Measurements from ENCODE around the gene PPME1.
A peak's percentile ranks its signal among the peaks of the same experiment; 100 is the strongest.

Gene PPME1, protein sequence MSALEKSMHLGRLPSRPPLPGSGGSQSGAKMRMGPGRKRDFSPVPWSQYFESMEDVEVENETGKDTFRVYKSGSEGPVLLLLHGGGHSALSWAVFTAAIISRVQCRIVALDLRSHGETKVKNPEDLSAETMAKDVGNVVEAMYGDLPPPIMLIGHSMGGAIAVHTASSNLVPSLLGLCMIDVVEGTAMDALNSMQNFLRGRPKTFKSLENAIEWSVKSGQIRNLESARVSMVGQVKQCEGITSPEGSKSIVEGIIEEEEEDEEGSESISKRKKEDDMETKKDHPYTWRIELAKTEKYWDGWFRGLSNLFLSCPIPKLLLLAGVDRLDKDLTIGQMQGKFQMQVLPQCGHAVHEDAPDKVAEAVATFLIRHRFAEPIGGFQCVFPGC

DNA sequence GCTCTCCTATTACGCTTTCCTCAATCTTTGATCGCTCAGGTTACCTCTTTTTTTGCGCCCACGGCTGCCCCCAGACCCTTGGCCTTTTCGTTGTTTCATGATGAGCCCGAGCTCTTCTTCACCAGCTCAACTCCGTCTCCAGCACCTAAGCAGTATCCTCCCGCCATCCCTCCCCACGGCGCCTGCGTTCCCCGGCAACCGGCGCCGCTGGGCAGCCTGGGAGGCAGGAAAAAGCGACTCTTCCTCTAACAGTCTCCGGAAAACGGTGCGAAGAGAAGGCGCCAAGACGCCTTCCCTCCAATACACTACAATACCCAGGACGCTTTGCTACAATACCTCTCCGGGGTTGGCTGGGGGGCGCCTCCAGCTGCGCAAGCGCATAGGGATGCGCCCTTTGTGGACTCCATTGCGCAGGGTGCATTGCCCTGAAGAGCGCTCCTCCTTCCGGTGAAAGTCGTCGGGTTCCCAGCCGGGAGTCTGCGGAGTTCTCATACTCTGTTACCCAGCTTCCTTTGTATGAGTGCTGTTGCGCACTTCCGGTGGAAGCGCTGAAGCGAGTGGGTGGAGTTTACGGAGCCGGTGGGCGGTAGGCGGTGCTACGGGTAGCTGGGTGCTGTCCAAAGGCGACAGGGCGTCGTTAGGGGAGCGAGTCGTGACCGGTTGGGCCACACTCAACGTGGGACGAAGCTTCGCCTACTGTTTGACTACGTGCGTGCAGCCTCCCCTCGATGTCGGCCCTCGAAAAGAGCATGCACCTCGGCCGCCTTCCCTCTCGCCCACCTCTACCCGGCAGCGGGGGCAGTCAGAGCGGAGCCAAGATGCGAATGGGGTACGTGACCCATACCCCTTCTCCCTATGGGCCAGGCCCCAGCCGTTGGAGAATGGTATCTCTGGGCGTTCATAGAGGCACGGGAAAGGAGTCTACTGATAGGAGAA is at the start of gene PPME1, which contains the start of gene C2CD3:
Gene PPME1 (plus strand): TSS at position 596 of the 936 bp plus-strand sequence. CDS start 133 bp downstream, at position 729.
Gene C2CD3 (minus strand): TSS at position 309 of the 936 bp plus-strand sequence. CDS start 210 bp downstream, at position 99.
- H3K27ac ChIP-seq (ENCODE audit: extremely low read depth, low read depth, low read length) = peak within 1 kb of the TSS; percentile 63
- CTCF ChIA-PET = interaction anchor here (0.6 to 1.0 kb wide), 4 partner anchors 36 to 706 kb away, joined by 3 to 4 read pairs (median 4); no protein-coding TSS in a partner anchor
- no peaks in the 10 kb centered on the region for H3K4me1 ChIP-seq (ENCODE audit: control insufficient read depth, insufficient read depth, low read length)
- H3K4me3 ChIP-seq (ENCODE audit: low read depth, low read length) = peak within 1 kb of the TSS; percentile 97
- peaks cover 0 to 24% of the 10 kb centered on the region in 2 experiments; a peak in 2 of 3 replicates for H3K36me3 ChIP-seq (ENCODE audit: control insufficient read depth in 2 of 2, insufficient read depth in 1 of 2, low read length in 2 of 2)
- no peaks in the 10 kb centered on the region for H3K9me3 ChIP-seq (ENCODE audit: control insufficient read depth, insufficient read depth, low read depth, low read length)
- POLR2A ChIA-PET = interaction anchor here (0.6 to 2.0 kb wide), 17 partner anchors 9 to 863 kb away, joined by 3 to 12 read pairs (median 3); partner anchors contain the start of genes POLD3 and UCP2
- TF ChIP-seq, protein P1, sequence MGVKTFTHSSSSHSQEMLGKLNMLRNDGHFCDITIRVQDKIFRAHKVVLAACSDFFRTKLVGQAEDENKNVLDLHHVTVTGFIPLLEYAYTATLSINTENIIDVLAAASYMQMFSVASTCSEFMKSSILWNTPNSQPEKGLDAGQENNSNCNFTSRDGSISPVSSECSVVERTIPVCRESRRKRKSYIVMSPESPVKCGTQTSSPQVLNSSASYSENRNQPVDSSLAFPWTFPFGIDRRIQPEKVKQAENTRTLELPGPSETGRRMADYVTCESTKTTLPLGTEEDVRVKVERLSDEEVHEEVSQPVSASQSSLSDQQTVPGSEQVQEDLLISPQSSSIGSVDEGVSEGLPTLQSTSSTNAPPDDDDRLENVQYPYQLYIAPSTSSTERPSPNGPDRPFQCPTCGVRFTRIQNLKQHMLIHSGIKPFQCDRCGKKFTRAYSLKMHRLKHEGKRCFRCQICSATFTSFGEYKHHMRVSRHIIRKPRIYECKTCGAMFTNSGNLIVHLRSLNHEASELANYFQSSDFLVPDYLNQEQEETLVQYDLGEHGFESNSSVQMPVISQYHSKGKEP (tag by site-specific recombination; IDR thresholded peaks at IDR 0.05) = no peak
- TF ChIP-seq ZNF510 (tag by site-specific recombination; IDR thresholded peaks at IDR 0.05; ENCODE audit: insufficient replicate concordance) = no peak
- TF ChIP-seq ZNF155 (tag by site-specific recombination; IDR thresholded peaks at IDR 0.05) = no peak
- no peak for TF ChIP-seq HOXC10 (CRISPR knock-in tag; IDR thresholded peaks at IDR 0.05)
- no peak for TF ChIP-seq ZNF138 (tag by site-specific recombination; IDR thresholded peaks at IDR 0.05; ENCODE audit: borderline replicate concordance)
- TF ChIP-seq ZNF37A (tag by site-specific recombination; IDR thresholded peaks at IDR 0.05) = no peak
- no peak for TF ChIP-seq ZSCAN23 (tag by site-specific recombination; IDR thresholded peaks at IDR 0.05)
- TF ChIP-seq, protein P2, sequence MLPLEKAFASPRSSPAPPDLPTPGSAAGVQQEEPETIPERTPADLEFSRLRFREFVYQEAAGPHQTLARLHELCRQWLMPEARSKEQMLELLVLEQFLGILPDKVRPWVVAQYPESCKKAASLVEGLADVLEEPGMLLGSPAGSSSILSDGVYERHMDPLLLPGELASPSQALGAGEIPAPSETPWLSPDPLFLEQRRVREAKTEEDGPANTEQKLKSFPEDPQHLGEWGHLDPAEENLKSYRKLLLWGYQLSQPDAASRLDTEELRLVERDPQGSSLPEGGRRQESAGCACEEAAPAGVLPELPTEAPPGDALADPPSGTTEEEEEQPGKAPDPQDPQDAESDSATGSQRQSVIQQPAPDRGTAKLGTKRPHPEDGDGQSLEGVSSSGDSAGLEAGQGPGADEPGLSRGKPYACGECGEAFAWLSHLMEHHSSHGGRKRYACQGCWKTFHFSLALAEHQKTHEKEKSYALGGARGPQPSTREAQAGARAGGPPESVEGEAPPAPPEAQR (tag by site-specific recombination; IDR thresholded peaks at IDR 0.05) = no peak
- TF ChIP-seq PRDM1 (tag by site-specific recombination; IDR thresholded peaks at IDR 0.05) = no peak
- TF ChIP-seq, protein P3, sequence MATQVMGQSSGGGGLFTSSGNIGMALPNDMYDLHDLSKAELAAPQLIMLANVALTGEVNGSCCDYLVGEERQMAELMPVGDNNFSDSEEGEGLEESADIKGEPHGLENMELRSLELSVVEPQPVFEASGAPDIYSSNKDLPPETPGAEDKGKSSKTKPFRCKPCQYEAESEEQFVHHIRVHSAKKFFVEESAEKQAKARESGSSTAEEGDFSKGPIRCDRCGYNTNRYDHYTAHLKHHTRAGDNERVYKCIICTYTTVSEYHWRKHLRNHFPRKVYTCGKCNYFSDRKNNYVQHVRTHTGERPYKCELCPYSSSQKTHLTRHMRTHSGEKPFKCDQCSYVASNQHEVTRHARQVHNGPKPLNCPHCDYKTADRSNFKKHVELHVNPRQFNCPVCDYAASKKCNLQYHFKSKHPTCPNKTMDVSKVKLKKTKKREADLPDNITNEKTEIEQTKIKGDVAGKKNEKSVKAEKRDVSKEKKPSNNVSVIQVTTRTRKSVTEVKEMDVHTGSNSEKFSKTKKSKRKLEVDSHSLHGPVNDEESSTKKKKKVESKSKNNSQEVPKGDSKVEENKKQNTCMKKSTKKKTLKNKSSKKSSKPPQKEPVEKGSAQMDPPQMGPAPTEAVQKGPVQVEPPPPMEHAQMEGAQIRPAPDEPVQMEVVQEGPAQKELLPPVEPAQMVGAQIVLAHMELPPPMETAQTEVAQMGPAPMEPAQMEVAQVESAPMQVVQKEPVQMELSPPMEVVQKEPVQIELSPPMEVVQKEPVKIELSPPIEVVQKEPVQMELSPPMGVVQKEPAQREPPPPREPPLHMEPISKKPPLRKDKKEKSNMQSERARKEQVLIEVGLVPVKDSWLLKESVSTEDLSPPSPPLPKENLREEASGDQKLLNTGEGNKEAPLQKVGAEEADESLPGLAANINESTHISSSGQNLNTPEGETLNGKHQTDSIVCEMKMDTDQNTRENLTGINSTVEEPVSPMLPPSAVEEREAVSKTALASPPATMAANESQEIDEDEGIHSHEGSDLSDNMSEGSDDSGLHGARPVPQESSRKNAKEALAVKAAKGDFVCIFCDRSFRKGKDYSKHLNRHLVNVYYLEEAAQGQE (tag by site-specific recombination; IDR thresholded peaks at IDR 0.05) = peak; percentile 96
- TF ChIP-seq ZNF843 (tag by site-specific recombination; IDR thresholded peaks at IDR 0.05) = no peak
- TF ChIP-seq ZNF112 (tag by site-specific recombination; IDR thresholded peaks at IDR 0.05) = no peak
- TF ChIP-seq KLF8 (tag by site-specific recombination; IDR thresholded peaks at IDR 0.05) = peak; percentile 62
- no peak for TF ChIP-seq ZNF791 (tag by site-specific recombination; IDR thresholded peaks at IDR 0.05)
- no peak for TF ChIP-seq ZNF549 (tag by site-specific recombination; IDR thresholded peaks at IDR 0.05)
- TF ChIP-seq, protein P4, sequence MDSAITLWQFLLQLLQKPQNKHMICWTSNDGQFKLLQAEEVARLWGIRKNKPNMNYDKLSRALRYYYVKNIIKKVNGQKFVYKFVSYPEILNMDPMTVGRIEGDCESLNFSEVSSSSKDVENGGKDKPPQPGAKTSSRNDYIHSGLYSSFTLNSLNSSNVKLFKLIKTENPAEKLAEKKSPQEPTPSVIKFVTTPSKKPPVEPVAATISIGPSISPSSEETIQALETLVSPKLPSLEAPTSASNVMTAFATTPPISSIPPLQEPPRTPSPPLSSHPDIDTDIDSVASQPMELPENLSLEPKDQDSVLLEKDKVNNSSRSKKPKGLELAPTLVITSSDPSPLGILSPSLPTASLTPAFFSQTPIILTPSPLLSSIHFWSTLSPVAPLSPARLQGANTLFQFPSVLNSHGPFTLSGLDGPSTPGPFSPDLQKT (IDR thresholded peaks at IDR 0.05; ENCODE audit: borderline replicate concordance, low read depth, low read length) = no peak
- no peak for TF ChIP-seq ZNF514 (tag by site-specific recombination; IDR thresholded peaks at IDR 0.05)
- no peak for TF ChIP-seq ZFP41 (tag by site-specific recombination; IDR thresholded peaks at IDR 0.05; ENCODE audit: borderline replicate concordance)
- TF ChIP-seq, protein P5, sequence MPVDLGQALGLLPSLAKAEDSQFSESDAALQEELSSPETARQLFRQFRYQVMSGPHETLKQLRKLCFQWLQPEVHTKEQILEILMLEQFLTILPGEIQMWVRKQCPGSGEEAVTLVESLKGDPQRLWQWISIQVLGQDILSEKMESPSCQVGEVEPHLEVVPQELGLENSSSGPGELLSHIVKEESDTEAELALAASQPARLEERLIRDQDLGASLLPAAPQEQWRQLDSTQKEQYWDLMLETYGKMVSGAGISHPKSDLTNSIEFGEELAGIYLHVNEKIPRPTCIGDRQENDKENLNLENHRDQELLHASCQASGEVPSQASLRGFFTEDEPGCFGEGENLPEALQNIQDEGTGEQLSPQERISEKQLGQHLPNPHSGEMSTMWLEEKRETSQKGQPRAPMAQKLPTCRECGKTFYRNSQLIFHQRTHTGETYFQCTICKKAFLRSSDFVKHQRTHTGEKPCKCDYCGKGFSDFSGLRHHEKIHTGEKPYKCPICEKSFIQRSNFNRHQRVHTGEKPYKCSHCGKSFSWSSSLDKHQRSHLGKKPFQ (tag by site-specific recombination; IDR thresholded peaks at IDR 0.05) = no peak
- TF ChIP-seq REPIN1 (tag by site-specific recombination; IDR thresholded peaks at IDR 0.05; ENCODE audit: low read depth) = no peak
- no peak for TF ChIP-seq ZNF140 (tag by site-specific recombination; IDR thresholded peaks at IDR 0.05)
- TF ChIP-seq ZNF530 (tag by site-specific recombination; IDR thresholded peaks at IDR 0.05; ENCODE audit: low read depth) = no peak
- TF ChIP-seq ZNF544 (tag by site-specific recombination; IDR thresholded peaks at IDR 0.05) = no peak
- no peak for TF ChIP-seq KLF10 (tag by site-specific recombination; IDR thresholded peaks at IDR 0.05)
- peak; percentile 93 for TF ChIP-seq SP2 (tag by site-specific recombination; IDR thresholded peaks at IDR 0.05)
